HEK293 (cell line): Measurements from ENCODE around the gene PSMF1.

ENCODE experiments used
- CTCF ChIA-PET: fragments of 350-600 bp; formaldehyde crosslinking; extraction: SDS; loops from one replicate; lab custom pipeline; 2021; ENCODE audit warnings: antibody characterized with exemption; lab: Yijun Ruan, JAX
- POLR2A ChIA-PET: fragments of 300-600 bp; formaldehyde crosslinking; extraction: SDS; loops from one replicate; lab custom pipeline; 2020; ENCODE audit warnings: antibody characterized with exemption, inconsistent platforms; lab: Yijun Ruan, JAX
- H3K27ac ChIP-seq: fragments of 200-500 bp; sonication (Bioruptor generic); 2 replicates; pipeline ENCODE4 v1.5.1; 2014; ENCODE audit warnings: low read depth, low read length, control low read depth, inconsistent platforms; ENCODE audit errors: extremely low read depth
- H3K36me3 ChIP-seq, 2 experiments: fragments of 200-500 bp in 1 of 2; sonication (Bioruptor generic) in 1 of 2; 1 replicate in 1 of 2; 2 replicates in 1 of 2; pipeline ENCODE4 v1.5.1; 2014 to 2017; ENCODE audit warnings: inconsistent platforms in 2 of 2, low read length in 2 of 2; ENCODE audit not compliant: control insufficient read depth in 2 of 2, insufficient read depth in 1 of 2
- H3K4me1 ChIP-seq: fragments of 200-500 bp; sonication (Bioruptor generic); 2 replicates; pipeline ENCODE4 v1.5.1; 2014; ENCODE audit warnings: mild to moderate bottlenecking, low read length, inconsistent platforms; ENCODE audit not compliant: control insufficient read depth, insufficient read depth
- H3K4me3 ChIP-seq: 2 replicates; pipeline ENCODE4 v1.5.1; 2011; ENCODE audit warnings: low read depth, mild to moderate bottlenecking, control low read depth, low read length, moderate library complexity
- H3K9me3 ChIP-seq: fragments of 200-500 bp; sonication (Bioruptor generic); 2 replicates; pipeline ENCODE4 v1.5.1; 2014; ENCODE audit warnings: low read depth, low read length, inconsistent platforms; ENCODE audit not compliant: control insufficient read depth, insufficient read depth
- GLIS1 ChIP-seq: fragments of 450-650 bp; formaldehyde crosslinking; IDR thresholded peaks from 2 replicates; pipeline ENCODE4 v1.5.1; 2016; ENCODE audit warnings: missing biosample characterization, missing genetic modification characterization
- OSR2 ChIP-seq: fragments of 450-650 bp; formaldehyde crosslinking; IDR thresholded peaks from 2 replicates; pipeline ENCODE4 v1.5.1; 2016; ENCODE audit warnings: missing biosample characterization, missing genetic modification characterization
- PRDM2 ChIP-seq: fragments of 450-650 bp; formaldehyde crosslinking; IDR thresholded peaks from 2 replicates; pipeline ENCODE4 v1.5.1; 2016; ENCODE audit warnings: missing biosample characterization, missing genetic modification characterization, borderline replicate concordance
- REPIN1 ChIP-seq: fragments of 450-650 bp; formaldehyde crosslinking; IDR thresholded peaks from 2 replicates; pipeline ENCODE4 v1.5.1; 2017; ENCODE audit warnings: missing biosample characterization, missing genetic modification characterization, low read depth
- SP2 ChIP-seq: fragments of 450-650 bp; formaldehyde crosslinking; IDR thresholded peaks from 2 replicates; pipeline ENCODE4 v1.5.1; 2016; ENCODE audit warnings: missing biosample characterization, missing genetic modification characterization
- TRIM28 ChIP-seq: IDR thresholded peaks from 2 replicates; pipeline ENCODE4 v1.6.1; 2011; ENCODE audit warnings: low read length, control low read depth, borderline replicate concordance
- WT1 ChIP-seq: fragments of 450-650 bp; formaldehyde crosslinking; IDR thresholded peaks from 2 replicates; pipeline ENCODE4 v1.5.1; 2016; ENCODE audit warnings: missing biosample characterization, missing genetic modification characterization
- ZBTB44 ChIP-seq: fragments of 450-650 bp; IDR thresholded peaks from 2 replicates; pipeline ENCODE4 v1.5.1; 2018; ENCODE audit warnings: missing biosample characterization, mild to moderate bottlenecking, missing genetic modification characterization
- ZFP69B ChIP-seq: fragments of 450-650 bp; formaldehyde crosslinking; IDR thresholded peaks from 2 replicates; pipeline ENCODE4 v1.5.1; 2016; ENCODE audit warnings: missing biosample characterization, missing genetic modification characterization
- ZNF157 ChIP-seq: fragments of 450-650 bp; formaldehyde crosslinking; IDR thresholded peaks from 2 replicates; pipeline ENCODE4 v1.5.1; 2016; ENCODE audit warnings: missing biosample characterization, missing genetic modification characterization
- ZNF280D ChIP-seq: fragments of 450-650 bp; formaldehyde crosslinking; IDR thresholded peaks from 2 replicates; pipeline ENCODE4 v1.5.1; 2016; ENCODE audit warnings: missing biosample characterization, missing genetic modification characterization
- ZNF302 ChIP-seq: fragments of 450-650 bp; formaldehyde crosslinking; IDR thresholded peaks from 2 replicates; pipeline ENCODE4 v1.5.1; 2016; ENCODE audit warnings: missing biosample characterization, missing genetic modification characterization, low read depth
- ZNF311 ChIP-seq: fragments of 450-650 bp; formaldehyde crosslinking; IDR thresholded peaks from 2 replicates; pipeline ENCODE4 v1.5.1; 2017; ENCODE audit warnings: missing biosample characterization, missing genetic modification characterization, borderline replicate concordance
- ZNF561 ChIP-seq: fragments of 450-650 bp; IDR thresholded peaks from 2 replicates; pipeline ENCODE4 v1.5.1; 2018; ENCODE audit warnings: missing biosample characterization, missing genetic modification characterization, borderline replicate concordance
- ZNF664 ChIP-seq: fragments of 450-650 bp; formaldehyde crosslinking; IDR thresholded peaks from 2 replicates; pipeline ENCODE4 v1.5.1; 2016; ENCODE audit warnings: missing biosample characterization, missing genetic modification characterization
- ZNF692 ChIP-seq: fragments of 450-650 bp; formaldehyde crosslinking; IDR thresholded peaks from 2 replicates; pipeline ENCODE4 v1.5.1; 2016; ENCODE audit warnings: missing biosample characterization, missing genetic modification characterization
- ZNF777 ChIP-seq: fragments of 450-650 bp; formaldehyde crosslinking; IDR thresholded peaks from 2 replicates; pipeline ENCODE4 v1.5.1; 2017; ENCODE audit warnings: missing biosample characterization, missing genetic modification characterization, borderline replicate concordance
- ZNF830 ChIP-seq: fragments of 450-650 bp; IDR thresholded peaks from 2 replicates; pipeline ENCODE4 v1.5.0; 2018; ENCODE audit warnings: missing biosample characterization, missing genetic modification characterization, low read depth, mild to moderate bottlenecking, moderate library complexity
- ZNF843 ChIP-seq: fragments of 450-650 bp; formaldehyde crosslinking; IDR thresholded peaks from 2 replicates; pipeline ENCODE4 v1.5.1; 2016; ENCODE audit warnings: missing biosample characterization, missing genetic modification characterization
- TF ChIP-seq, protein P1 (sequence below): fragments of 450-650 bp; formaldehyde crosslinking; IDR thresholded peaks from 2 replicates; pipeline ENCODE4 v1.5.1; 2017; ENCODE audit warnings: missing biosample characterization, missing genetic modification characterization
- TF ChIP-seq, protein P2 (sequence below): fragments of 450-650 bp; formaldehyde crosslinking; IDR thresholded peaks from 2 replicates; pipeline ENCODE4 v1.5.1; 2016; ENCODE audit warnings: missing biosample characterization, missing genetic modification characterization

PSMF1 gene

DNA sequence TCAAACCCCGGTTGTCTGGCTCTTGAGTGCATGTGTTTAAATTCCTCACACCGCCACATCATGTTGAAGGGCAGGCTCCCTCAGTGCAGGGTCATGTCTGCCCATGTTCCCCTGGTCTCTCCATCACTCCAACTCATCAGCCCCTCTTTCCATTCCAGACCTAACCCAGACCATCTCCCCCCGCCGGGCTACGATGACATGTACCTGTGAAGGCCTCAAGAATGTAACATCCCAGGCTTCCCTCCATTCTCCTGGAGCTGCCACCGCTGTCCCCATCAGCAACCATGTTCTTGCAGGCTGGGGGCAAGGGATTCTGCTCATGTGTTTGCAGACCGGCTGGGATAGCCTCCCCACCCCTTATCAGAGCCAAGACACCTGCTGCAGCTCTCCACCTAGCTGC lies 46.5 kb downstream of the PSMF1 start (continued):
- TF ChIP-seq ZNF664 (tag by site-specific recombination) (no peak), WT1 (tag by site-specific recombination) (no peak), ZNF311 (tag by site-specific recombination) (no peak), TRIM28 (no peak)
- TF ChIP-seq, protein P1, sequence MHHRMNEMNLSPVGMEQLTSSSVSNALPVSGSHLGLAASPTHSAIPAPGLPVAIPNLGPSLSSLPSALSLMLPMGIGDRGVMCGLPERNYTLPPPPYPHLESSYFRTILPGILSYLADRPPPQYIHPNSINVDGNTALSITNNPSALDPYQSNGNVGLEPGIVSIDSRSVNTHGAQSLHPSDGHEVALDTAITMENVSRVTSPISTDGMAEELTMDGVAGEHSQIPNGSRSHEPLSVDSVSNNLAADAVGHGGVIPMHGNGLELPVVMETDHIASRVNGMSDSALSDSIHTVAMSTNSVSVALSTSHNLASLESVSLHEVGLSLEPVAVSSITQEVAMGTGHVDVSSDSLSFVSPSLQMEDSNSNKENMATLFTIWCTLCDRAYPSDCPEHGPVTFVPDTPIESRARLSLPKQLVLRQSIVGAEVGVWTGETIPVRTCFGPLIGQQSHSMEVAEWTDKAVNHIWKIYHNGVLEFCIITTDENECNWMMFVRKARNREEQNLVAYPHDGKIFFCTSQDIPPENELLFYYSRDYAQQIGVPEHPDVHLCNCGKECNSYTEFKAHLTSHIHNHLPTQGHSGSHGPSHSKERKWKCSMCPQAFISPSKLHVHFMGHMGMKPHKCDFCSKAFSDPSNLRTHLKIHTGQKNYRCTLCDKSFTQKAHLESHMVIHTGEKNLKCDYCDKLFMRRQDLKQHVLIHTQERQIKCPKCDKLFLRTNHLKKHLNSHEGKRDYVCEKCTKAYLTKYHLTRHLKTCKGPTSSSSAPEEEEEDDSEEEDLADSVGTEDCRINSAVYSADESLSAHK (tag by site-specific recombination), result no peak

DNA sequence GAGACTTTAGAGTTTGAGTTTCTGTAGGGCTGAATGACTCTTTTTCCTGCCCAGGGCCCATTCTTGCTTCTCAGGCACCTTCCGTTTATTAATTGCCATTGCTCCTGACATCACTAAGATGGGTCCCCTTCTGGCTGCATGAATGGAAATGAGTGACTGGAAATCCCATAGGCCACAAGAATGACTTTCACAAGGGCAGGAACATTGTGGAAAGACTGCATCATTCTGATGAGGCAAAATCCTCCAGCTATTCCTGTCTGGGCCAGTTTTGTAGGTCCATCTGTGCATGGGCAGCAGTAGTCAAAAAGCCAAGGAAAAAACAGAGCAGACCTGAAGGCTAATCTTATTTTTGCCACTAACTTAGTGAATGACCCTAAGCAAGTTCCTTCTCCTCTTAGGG lies 47.1 kb downstream of the PSMF1 start:
- Histone ChIP-seq H3K9me3 (no peaks in the 10 kb centered on the region), H3K4me1 (no peaks in the 10 kb centered on the region), H3K36me3 (peaks cover 30 to 90% of the 10 kb centered on the region in 2 experiments), H3K4me3 (no peak overlapping the region), H3K27ac (no peak overlapping the region)
- CTCF ChIA-PET, result interaction anchor here (0.7 kb wide), 1 partner anchor 11 kb away, joined by 3 read pairs; no protein-coding TSS in a partner anchor
- POLR2A ChIA-PET, result no interaction called here
- TF ChIP-seq, protein P2, sequence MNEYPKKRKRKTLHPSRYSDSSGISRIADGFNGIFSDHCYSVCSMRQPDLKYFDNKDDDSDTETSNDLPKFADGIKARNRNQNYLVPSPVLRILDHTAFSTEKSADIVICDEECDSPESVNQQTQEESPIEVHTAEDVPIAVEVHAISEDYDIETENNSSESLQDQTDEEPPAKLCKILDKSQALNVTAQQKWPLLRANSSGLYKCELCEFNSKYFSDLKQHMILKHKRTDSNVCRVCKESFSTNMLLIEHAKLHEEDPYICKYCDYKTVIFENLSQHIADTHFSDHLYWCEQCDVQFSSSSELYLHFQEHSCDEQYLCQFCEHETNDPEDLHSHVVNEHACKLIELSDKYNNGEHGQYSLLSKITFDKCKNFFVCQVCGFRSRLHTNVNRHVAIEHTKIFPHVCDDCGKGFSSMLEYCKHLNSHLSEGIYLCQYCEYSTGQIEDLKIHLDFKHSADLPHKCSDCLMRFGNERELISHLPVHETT (tag by site-specific recombination), result no peak
- TF ChIP-seq ZNF280D (tag by site-specific recombination) (no peak), ZNF830 (tag by site-specific recombination) (no peak), OSR2 (tag by site-specific recombination) (no peak), ZNF157 (no peak), ZNF561 (tag by site-specific recombination) (no peak), ZNF302 (tag by site-specific recombination) (no peak), SP2 (tag by site-specific recombination) (no peak), GLIS1 (tag by site-specific recombination) (no peak), ZFP69B (tag by site-specific recombination) (no peak), ZNF777 (tag by site-specific recombination) (no peak), ZNF692 (tag by site-specific recombination) (no peak), REPIN1 (tag by site-specific recombination) (no peak), ZBTB44 (tag by site-specific recombination) (no peak), PRDM2 (tag by site-specific recombination) (no peak), ZNF843 (tag by site-specific recombination) (no peak)
